GM13976 (cell line): ENCODE measurements around the gene TTC34.

ENCODE experiments used
- DNase-seq: peaks from one replicate; pipeline ENCODE4 v3.0.0; 2012; ENCODE audit warnings: low spot score
- in situ Hi-C: fragments of 300-500 bp; cut with MboI; formaldehyde crosslinking; loops from one replicate; pipeline ENCODE4 v1.12.0; 2022; ENCODE audit warnings: low sequenced_read_pairs, mixed read lengths, inconsistent platforms; ENCODE audit not compliant: unreplicated experiment
- TF ChIP-seq, protein P1 (sequence below): IDR thresholded peaks from 2 replicates; pipeline ENCODE4 v1.5.1; 2012; ENCODE audit warnings: borderline replicate concordance, mild to moderate bottlenecking; ENCODE audit not compliant: insufficient read depth; ENCODE audit errors: extremely low read depth, missing control alignments, control extremely low read depth

Gene TTC34

GRCh38 chr1:2632051-2632430 is 169.5 kb downstream of the TTC34 start:
- no peak for DNase-seq
- in situ Hi-C loops = no loop called here
- TF ChIP-seq, protein P1, sequence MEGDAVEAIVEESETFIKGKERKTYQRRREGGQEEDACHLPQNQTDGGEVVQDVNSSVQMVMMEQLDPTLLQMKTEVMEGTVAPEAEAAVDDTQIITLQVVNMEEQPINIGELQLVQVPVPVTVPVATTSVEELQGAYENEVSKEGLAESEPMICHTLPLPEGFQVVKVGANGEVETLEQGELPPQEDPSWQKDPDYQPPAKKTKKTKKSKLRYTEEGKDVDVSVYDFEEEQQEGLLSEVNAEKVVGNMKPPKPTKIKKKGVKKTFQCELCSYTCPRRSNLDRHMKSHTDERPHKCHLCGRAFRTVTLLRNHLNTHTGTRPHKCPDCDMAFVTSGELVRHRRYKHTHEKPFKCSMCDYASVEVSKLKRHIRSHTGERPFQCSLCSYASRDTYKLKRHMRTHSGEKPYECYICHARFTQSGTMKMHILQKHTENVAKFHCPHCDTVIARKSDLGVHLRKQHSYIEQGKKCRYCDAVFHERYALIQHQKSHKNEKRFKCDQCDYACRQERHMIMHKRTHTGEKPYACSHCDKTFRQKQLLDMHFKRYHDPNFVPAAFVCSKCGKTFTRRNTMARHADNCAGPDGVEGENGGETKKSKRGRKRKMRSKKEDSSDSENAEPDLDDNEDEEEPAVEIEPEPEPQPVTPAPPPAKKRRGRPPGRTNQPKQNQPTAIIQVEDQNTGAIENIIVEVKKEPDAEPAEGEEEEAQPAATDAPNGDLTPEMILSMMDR = no peak

- in situ Hi-C loops = no loop called here
- peak; percentile 29 for DNase-seq
- TF ChIP-seq, protein P1 = no peak
These were observed 170.1 kb downstream of the TTC34 start for GRCh38 chr1:2631136-2632050.

GRCh38 chr1:2630498-2631135 is 170.9 kb downstream of the TTC34 start:
- DNase-seq = no peak
- TF ChIP-seq, protein P1 = no peak
- in situ Hi-C loops = no loop called here

DNA sequence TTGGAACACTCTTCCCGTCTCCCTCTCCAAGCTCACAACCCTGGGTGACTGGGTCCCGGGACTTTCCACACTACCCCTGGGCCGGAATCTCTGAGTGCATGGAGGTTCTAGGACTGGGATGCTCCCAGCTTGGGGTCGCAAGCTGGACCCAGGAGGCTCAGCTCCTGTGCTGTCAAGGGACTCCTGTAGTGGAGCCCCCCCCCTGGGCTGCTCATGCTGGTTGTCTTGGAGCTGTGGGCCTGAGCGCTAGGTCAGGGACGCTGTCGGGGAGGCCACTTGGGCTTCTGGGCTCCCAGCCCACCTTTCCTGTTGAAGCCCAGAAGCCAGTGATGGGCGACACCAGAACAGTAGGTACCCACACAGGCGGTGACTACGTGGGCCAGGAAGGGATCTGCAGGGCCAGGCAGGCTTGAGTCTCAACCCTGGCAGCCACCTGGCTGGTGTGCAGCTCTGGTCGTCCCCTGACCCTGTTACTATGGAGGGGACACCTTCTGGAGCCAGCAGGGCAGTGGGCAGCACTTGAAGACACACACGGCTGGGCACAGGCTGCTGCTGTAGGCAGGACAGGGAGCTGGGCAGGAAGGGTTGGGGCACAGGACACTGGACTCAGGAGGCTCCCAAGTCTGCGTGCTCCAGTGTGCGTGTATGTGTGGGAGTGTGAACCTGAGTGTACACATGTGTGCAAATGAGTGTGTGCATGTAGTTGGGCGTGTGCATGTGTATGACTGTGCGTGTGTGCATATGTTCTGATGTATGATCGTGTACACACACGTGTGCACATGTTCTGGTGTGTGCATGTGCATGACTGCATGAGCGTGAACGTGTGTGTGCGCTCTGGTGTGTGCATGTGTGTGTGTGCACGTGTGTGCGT is 171.6 kb downstream of the TTC34 start:
- in situ Hi-C loops = no loop called here

DNA sequence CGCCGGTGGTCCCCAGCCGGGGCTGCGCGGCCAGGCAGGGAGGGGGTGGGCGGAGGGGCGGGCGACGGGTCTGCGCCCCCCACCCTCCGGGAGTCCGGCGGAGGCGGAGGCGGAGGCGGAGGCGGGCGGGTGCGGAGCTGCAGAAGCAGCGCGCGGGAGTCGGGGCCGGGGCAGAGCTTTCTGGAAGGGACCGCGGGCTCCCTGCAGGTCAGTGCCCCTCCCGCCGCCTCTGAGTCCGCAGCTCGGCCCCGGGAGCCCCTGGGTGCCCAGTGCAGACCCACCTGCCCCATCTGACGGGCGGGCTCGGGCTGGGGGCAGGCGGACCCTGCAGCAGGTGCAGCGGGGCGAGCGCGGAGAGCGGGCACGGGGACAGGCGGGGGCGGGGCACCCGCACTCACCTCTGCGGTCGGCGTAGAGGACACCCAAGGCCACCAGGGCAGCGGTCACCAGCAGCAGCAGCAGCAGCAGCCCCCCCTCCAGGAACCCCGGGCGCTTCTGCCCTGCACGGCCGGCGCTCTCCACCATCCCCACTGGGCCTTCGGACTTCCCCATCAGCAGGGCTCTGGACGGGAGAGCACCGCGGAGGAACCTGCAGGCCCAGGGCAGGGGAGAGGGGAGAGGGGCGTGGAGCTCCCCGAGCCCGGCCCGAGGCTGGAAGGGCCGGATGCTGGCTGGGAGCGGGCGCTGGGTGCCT is 172.4 kb downstream of the TTC34 start:
- in situ Hi-C loops = no loop called here
- TF ChIP-seq, protein P1 = no peak

More for the DNA sequence above, 171.6 kb downstream of the TTC34 start:
- TF ChIP-seq, protein P1 = no peak
- peak; percentile 28 for DNase-seq

More for the DNA sequence above, 172.4 kb downstream of the TTC34 start:
- DNase-seq = no peak
